ENCODE measurements around the gene RHBDL2. TPM values are rescaled to one million over a fixed set of nuclear protein-coding genes. Genes with fewer than 3 reads are reported as not detected.

The RHBDL2 gene
- total and polyA plus RNA-seq, 2 donors (not counting 3 experiments of a cell fraction or from before 2014, with no cell fraction given): 0.06 to 1.4 TPM

DNA sequence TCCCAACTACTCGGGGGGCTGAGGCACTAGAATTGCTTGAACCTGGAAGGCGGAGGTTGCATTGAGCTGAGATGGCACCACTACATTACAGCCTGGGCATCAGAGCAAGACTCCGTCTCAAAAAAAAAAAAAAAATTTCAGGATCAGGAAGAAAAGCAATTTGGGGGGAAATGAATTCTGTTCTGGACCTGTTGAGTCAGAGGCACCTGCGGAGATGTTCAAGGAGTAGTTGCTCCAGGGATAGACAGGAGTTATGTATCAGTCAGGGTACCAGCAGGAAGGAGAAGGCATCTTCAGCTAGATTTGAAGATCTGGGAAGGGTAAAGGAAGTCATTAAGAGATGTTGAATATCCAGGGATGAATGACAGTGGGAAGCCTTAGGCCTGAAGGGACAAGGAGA lies 2.9 kb upstream of the RHBDL2 start:
- Histone ChIP-seq H3K4me2 (ENCODE audit: insufficient read depth, low read length) (no peak overlapping the region), H3K79me2 (ENCODE audit: control insufficient read depth, insufficient read depth, low read length) (no peaks in the 10 kb centered on the region), H3K4me3 (replicated peaks in 1 of 3; ENCODE audit: insufficient read depth in 1 of 3, low read depth in 1 of 3, low read length in 3 of 3) (no peak overlapping the region), H2AFZ (ENCODE audit: low read depth, low read length) (no peak overlapping the region), H4K20me1 (replicated peaks; ENCODE audit: control insufficient read depth, extremely low read depth, insufficient read depth, low read length) (no peaks in the 10 kb centered on the region), H3K27me3 (ENCODE audit: control insufficient read depth in 2 of 2, insufficient read depth in 2 of 2, low read length in 2 of 2) (no peaks in the 10 kb centered on the region), H3K27ac (ENCODE audit: insufficient read depth, low read depth, low read length) (no peak overlapping the region), H3K9me1 (replicated peaks; ENCODE audit: control insufficient read depth, extremely low read depth, insufficient read depth, low read length) (no peaks in the 10 kb centered on the region), H3K9ac (replicated peaks; ENCODE audit: extremely low read depth, insufficient read depth, low read length) (no peak overlapping the region), H3K4me1 (ENCODE audit: control insufficient read depth, extremely low read depth, insufficient read depth, low read length) (no peaks in the 10 kb centered on the region), H3K36me3 (ENCODE audit: control insufficient read depth in 2 of 2, extremely low read depth in 1 of 2, insufficient read depth in 2 of 2, low read length in 2 of 2) (no peaks in the 10 kb centered on the region), H3K9me3 (replicated peaks; ENCODE audit: control insufficient read depth, insufficient read depth, low read length) (no peaks in the 10 kb centered on the region)
- dilution Hi-C loops (cut with MboI; ENCODE audit: extremely low pct_ligation_motif_present, low sequenced_read_pairs) (no loop called here), intact Hi-C loops (cut with micrococcal nuclease) (no loop called here)
- TF ChIP-seq FOS (IDR thresholded peaks at IDR 0.05; ENCODE audit: borderline replicate concordance, insufficient read depth, low read length): no peak
- no peak for TF ChIP-seq POLR2A (IDR thresholded peaks at IDR 0.05; ENCODE audit: low read depth, low read length)
- TF ChIP-seq GATA2 (IDR thresholded peaks at IDR 0.05; ENCODE audit: insufficient read depth, insufficient read length, low read depth, low read length): no peak
- no peak for TF ChIP-seq JUN (IDR thresholded peaks at IDR 0.05; ENCODE audit: borderline replicate concordance, insufficient read depth, insufficient read length, low read depth)
- no peak for TF ChIP-seq POLR2AphosphoS5 (IDR thresholded peaks at IDR 0.05; ENCODE audit: insufficient read depth, low read depth, low read length)
- no peak for TF ChIP-seq EZH2 (IDR thresholded peaks at IDR 0.05; ENCODE audit: borderline replicate concordance, low read depth, low read length, severe bottlenecking)
- TF ChIP-seq MYC (IDR thresholded peaks at IDR 0.05; ENCODE audit: low read depth, low read length): no peak
- TF ChIP-seq MAX (IDR thresholded peaks at IDR 0.05; ENCODE audit: insufficient read depth, insufficient read length): no peak
- TF ChIP-seq CTCF (IDR thresholded peaks at IDR 0.05; ENCODE audit: extremely low read depth in 1 of 2, insufficient read depth in 1 of 2, low read depth in 1 of 2, low read length in 2 of 2): no peak
- ChIA-PET CTCF (no interaction called here), POLR2A (no interaction called here)
- FAIRE-seq: no peak
- BruUV-seq (replicated peaks): no TSS peak
- DNase-seq (ENCODE audit: low read depth, low spot score): no peak
